ENCODE measurements around the gene PRPF19.
A peak's percentile ranks its signal among the peaks of the same experiment; 100 is the strongest.

- TF ChIP-seq CTCF (conservative IDR thresholded peaks at IDR 0.05; ENCODE audit: low read length), result peak; percentile 46
- TF ChIP-seq EZH2phosphoT487 (IDR thresholded peaks at IDR 0.05; ENCODE audit: borderline replicate concordance, low read depth, low read length), result no peak
These were observed 4.5 kb upstream of the PRPF19 start for GRCh38 chr11:60910711-60911380.

All from OCI-LY7 (cell line).